Measurements from ENCODE around the gene CPB2. TPM values are rescaled to one million over a fixed set of nuclear protein-coding genes. Genes with fewer than 3 reads are reported as not detected.

The CPB2 gene
- total and polyA plus RNA-seq, 10 donors, result not detected

GRCh38 chr13:46109451-46109850, 4.6 kb upstream of the CPB2 start:
- H3K9me3 ChIP-seq, result no peaks in the 10 kb centered on the region
- H3K36me3 ChIP-seq, result no peaks in the 10 kb centered on the region
- peaks cover 0 to 10% (median 0%) of the 10 kb centered on the region in 6 donors for H3K4me1 ChIP-seq
- no peak for DNase-seq
- TF ChIP-seq, protein P1, sequence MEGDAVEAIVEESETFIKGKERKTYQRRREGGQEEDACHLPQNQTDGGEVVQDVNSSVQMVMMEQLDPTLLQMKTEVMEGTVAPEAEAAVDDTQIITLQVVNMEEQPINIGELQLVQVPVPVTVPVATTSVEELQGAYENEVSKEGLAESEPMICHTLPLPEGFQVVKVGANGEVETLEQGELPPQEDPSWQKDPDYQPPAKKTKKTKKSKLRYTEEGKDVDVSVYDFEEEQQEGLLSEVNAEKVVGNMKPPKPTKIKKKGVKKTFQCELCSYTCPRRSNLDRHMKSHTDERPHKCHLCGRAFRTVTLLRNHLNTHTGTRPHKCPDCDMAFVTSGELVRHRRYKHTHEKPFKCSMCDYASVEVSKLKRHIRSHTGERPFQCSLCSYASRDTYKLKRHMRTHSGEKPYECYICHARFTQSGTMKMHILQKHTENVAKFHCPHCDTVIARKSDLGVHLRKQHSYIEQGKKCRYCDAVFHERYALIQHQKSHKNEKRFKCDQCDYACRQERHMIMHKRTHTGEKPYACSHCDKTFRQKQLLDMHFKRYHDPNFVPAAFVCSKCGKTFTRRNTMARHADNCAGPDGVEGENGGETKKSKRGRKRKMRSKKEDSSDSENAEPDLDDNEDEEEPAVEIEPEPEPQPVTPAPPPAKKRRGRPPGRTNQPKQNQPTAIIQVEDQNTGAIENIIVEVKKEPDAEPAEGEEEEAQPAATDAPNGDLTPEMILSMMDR (IDR thresholded peaks at IDR 0.05 in 8 of 11, conservative IDR thresholded peaks at IDR 0.05 in 3 of 11), result no peak
- no peak for TF ChIP-seq POLR2A (IDR thresholded peaks at IDR 0.05)
- no peak overlapping the region for H3K27ac ChIP-seq
- H3K27me3 ChIP-seq (replicated peaks in 1 of 7), result peaks cover 0 to 8% (median 0%) of the 10 kb centered on the region in 7 donors
- H3K4me3 ChIP-seq, result no peak overlapping the region
- intact Hi-C loops (cut with DNase I; ENCODE audit: low total_unique reads), result no loop called here
- WGBS, 5 donors, result 47 to 72% (median 64%) methylated on average over 4 of the region's 4 CpGs

DNA sequence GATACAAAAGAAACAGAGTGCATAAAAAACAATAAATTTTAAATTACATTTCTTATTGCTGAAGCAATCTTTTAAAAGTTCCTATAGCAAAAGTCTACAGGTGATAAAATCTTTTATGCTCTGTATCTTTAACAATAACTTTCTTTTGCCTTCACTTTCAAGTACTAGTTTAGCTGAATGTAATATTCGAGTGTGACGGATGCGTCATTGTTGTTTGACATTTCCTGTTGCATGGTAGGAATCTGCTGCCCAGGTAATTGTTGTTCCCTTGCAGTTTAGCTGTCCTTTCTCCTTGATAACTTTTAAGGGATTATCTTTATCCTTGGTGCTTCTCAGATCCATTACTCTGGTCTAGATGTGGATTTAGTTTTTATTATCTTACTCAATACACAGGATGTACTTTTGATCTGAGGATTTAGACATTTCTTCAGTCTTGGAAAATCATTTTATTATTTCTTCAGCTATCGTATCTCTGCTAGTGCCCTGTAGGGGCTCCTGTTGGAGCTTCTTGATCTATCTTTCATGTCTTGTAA, 2.1 kb upstream of the CPB2 start:
- Histone ChIP-seq H3K4me3 (peak overlapping the region in 1 of 8 donors; percentile 16), H3K27ac (no peak overlapping the region), H3K4me1 (peaks cover 0 to 13% (median 3%) of the 10 kb centered on the region in 6 donors), H3K36me3 (no peaks in the 10 kb centered on the region), H3K9me3 (no peaks in the 10 kb centered on the region), H3K27me3 (replicated peaks in 1 of 7) (peaks cover 0 to 6% (median 0%) of the 10 kb centered on the region in 7 donors)
- no peak for DNase-seq
- TF ChIP-seq POLR2AphosphoS5 (IDR thresholded peaks at IDR 0.05) (no peak), POLR2A (IDR thresholded peaks at IDR 0.05) (no peak)
- TF ChIP-seq, protein P1 (IDR thresholded peaks at IDR 0.05 in 8 of 11, conservative IDR thresholded peaks at IDR 0.05 in 3 of 11), result no peak
- intact Hi-C loops (cut with DNase I; ENCODE audit: low total_unique reads), result no loop called here
- 22 to 36% (median 28%) methylated on average over 4 of the region's 4 CpGs for WGBS, 5 donors

DNA sequence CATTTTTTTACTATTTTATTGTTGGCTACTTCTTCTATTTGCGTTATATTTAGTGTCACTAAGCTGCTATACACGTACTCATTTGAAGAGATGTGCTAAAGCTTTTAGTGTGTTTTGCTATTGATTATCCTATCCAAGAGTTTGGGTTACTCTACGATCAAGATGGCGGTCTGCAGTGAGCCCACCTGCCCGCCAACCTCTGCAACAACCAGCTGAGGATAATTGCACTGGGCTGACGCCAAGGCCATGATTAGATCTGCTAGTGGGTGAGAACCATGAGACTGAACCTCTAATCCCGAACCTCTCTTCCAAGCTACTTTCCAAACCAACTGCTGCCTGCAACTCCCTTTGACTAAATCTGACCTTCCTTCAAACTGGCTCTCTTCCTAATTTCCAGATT, 1.8 kb downstream of the CPB2 start:
- Histone ChIP-seq H3K27ac (no peak overlapping the region), H3K27me3 (replicated peaks in 1 of 7) (no peaks in the 10 kb centered on the region), H3K4me3 (no peak overlapping the region), H3K4me1 (peaks cover 0 to 23% (median 9%) of the 10 kb centered on the region in 6 donors), H3K9me3 (no peaks in the 10 kb centered on the region), H3K36me3 (no peaks in the 10 kb centered on the region)
- WGBS, 5 donors, result 91 to 96% (median 93%) methylated on average over 7 of the region's 7 CpGs
- TF ChIP-seq POLR2AphosphoS5 (IDR thresholded peaks at IDR 0.05) (no peak), POLR2A (IDR thresholded peaks at IDR 0.05) (no peak)
- TF ChIP-seq, protein P1 (IDR thresholded peaks at IDR 0.05 in 8 of 11, conservative IDR thresholded peaks at IDR 0.05 in 3 of 11), result no peak
- intact Hi-C loops (cut with DNase I; ENCODE audit: low total_unique reads), result no loop called here
- no peak for DNase-seq

- H3K9me3 ChIP-seq, result no peaks in the 10 kb centered on the region
- H3K4me1 ChIP-seq, result peaks cover 0 to 22% (median 9%) of the 10 kb centered on the region in 6 donors
- no peak for DNase-seq
- peak overlapping the region in 1 of 8 donors; percentile 4 for H3K27ac ChIP-seq
- TF ChIP-seq POLR2AphosphoS5 (IDR thresholded peaks at IDR 0.05), result no peak
- TF ChIP-seq, protein P1 (IDR thresholded peaks at IDR 0.05 in 8 of 11, conservative IDR thresholded peaks at IDR 0.05 in 3 of 11), result no peak
- no peak for TF ChIP-seq POLR2A (IDR thresholded peaks at IDR 0.05)
- no peaks in the 10 kb centered on the region for H3K36me3 ChIP-seq
- intact Hi-C loops (cut with DNase I; ENCODE audit: low total_unique reads), result no loop called here
- no peak overlapping the region for H3K4me3 ChIP-seq
- no peaks in the 10 kb centered on the region for H3K27me3 ChIP-seq (replicated peaks in 1 of 7)
Observed at GRCh38 chr13:46102255-46102605, 2.6 kb downstream of the CPB2 start.
